H9 (cell line): ENCODE data around the gene CTPS1. TPM values are rescaled to one million over a fixed set of nuclear protein-coding genes. Genes with fewer than 3 reads are reported as not detected.

Experiments
- DNase-seq: peaks from one replicate; pipeline ENCODE4 v3.0.0-alpha.2; 2017
- H2AFZ ChIP-seq: one replicate; pipeline ENCODE4 v1.6.1; 2013; ENCODE audit warnings: mild to moderate bottlenecking, low read length, control low read depth, moderate library complexity
- H2AK5ac ChIP-seq: 2 replicates; pipeline ENCODE4 v1.6.1; 2013; ENCODE audit warnings: low read length, control low read depth, mixed read lengths; ENCODE audit not compliant: insufficient read length
- H2BK120ac ChIP-seq: one replicate; pipeline ENCODE4 v1.6.1; 2013; ENCODE audit warnings: low read depth, mild to moderate bottlenecking, low read length, control low read depth, inconsistent platforms; ENCODE audit not compliant: poor library complexity, severe bottlenecking
- H2BK12ac ChIP-seq: 2 replicates; pipeline ENCODE4 v1.6.1; 2013; ENCODE audit warnings: low read length, control low read depth, mixed read lengths, low read depth; ENCODE audit not compliant: insufficient read length
- H2BK15ac ChIP-seq: 2 replicates; pipeline ENCODE4 v1.6.1; 2013; ENCODE audit warnings: low read depth, low read length, control low read depth
- H2BK20ac ChIP-seq: one replicate; pipeline ENCODE4 v1.6.1; 2013; ENCODE audit warnings: low read depth, mild to moderate bottlenecking, low read length, control low read depth, inconsistent platforms; ENCODE audit not compliant: poor library complexity, severe bottlenecking
- H2BK5ac ChIP-seq: 2 replicates; pipeline ENCODE4 v1.6.1; 2013; ENCODE audit warnings: low read length, control low read depth, mixed read lengths; ENCODE audit not compliant: insufficient read length
- H3K14ac ChIP-seq: 2 replicates; pipeline ENCODE4 v1.6.1; 2013; ENCODE audit warnings: low read length, control low read depth; ENCODE audit not compliant: insufficient read depth
- H3K18ac ChIP-seq: 2 replicates; pipeline ENCODE4 v1.6.1; 2013; ENCODE audit warnings: low read depth, mild to moderate bottlenecking, mixed read lengths, low read length, control low read depth; ENCODE audit not compliant: insufficient read length
- H3K23ac ChIP-seq: 2 replicates; pipeline ENCODE4 v1.6.1; 2013; ENCODE audit warnings: low read length, control low read depth, mixed read lengths, low read depth; ENCODE audit not compliant: insufficient read length
- H3K23me2 ChIP-seq: 2 replicates; pipeline ENCODE4 v1.6.1; 2013; ENCODE audit warnings: low read depth, mild to moderate bottlenecking, mixed read lengths, low read length, control low read depth; ENCODE audit not compliant: insufficient read length, poor library complexity, severe bottlenecking
- H3K27ac ChIP-seq: 2 replicates; pipeline ENCODE4 v1.5.1; 2013; ENCODE audit warnings: low read length, control low read depth, mixed read lengths, low read depth; ENCODE audit not compliant: insufficient read length
- H3K27me3 ChIP-seq: 2 replicates; pipeline ENCODE4 v1.6.1; 2013; ENCODE audit warnings: low read length, control low read depth, inconsistent platforms; ENCODE audit not compliant: insufficient read depth
- H3K4ac ChIP-seq: 2 replicates; pipeline ENCODE4 v1.6.1; 2013; ENCODE audit warnings: low read depth, mild to moderate bottlenecking, control low read depth, inconsistent platforms, low read length, moderate library complexity
- H3K4me1 ChIP-seq: 2 replicates; pipeline ENCODE4 v1.6.1; 2013; ENCODE audit warnings: low read length, control low read depth, inconsistent platforms; ENCODE audit not compliant: insufficient read depth
- H3K4me2 ChIP-seq: 2 replicates; pipeline ENCODE4 v1.6.1; 2013; ENCODE audit warnings: low read length, control low read depth, mixed read lengths; ENCODE audit not compliant: insufficient read length, insufficient read depth
- H3K56ac ChIP-seq: 2 replicates; pipeline ENCODE4 v1.6.1; 2013; ENCODE audit warnings: low read depth, mild to moderate bottlenecking, mixed read lengths, low read length, control low read depth; ENCODE audit not compliant: insufficient read length
- H3K79me1 ChIP-seq: 2 replicates; pipeline ENCODE4 v1.6.1; 2013; ENCODE audit warnings: low read depth, mild to moderate bottlenecking, moderate library complexity, low read length, control low read depth, inconsistent platforms; ENCODE audit not compliant: insufficient read depth, poor library complexity, severe bottlenecking
- H3K79me2 ChIP-seq: 2 replicates; pipeline ENCODE4 v1.6.1; 2013; ENCODE audit warnings: low read length, control low read depth, inconsistent platforms; ENCODE audit not compliant: insufficient read depth
- H3K9ac ChIP-seq: 2 replicates; pipeline ENCODE4 v1.6.1; 2013; ENCODE audit warnings: low read length, control low read depth, mixed read lengths; ENCODE audit not compliant: insufficient read length; ENCODE audit errors: extremely low read depth
- H3K9me3 ChIP-seq: one replicate; pipeline ENCODE4 v1.6.1; 2013; ENCODE audit warnings: low read depth, low read length, inconsistent platforms; ENCODE audit not compliant: control insufficient read depth
- H3T11ph ChIP-seq: one replicate; pipeline ENCODE4 v1.6.1; 2013; ENCODE audit warnings: mild to moderate bottlenecking, low read length, control low read depth, inconsistent platforms
- H4K20me1 ChIP-seq: one replicate; pipeline ENCODE4 v1.6.1; 2013; ENCODE audit not compliant: control insufficient read depth, insufficient read length, insufficient read depth
- H4K5ac ChIP-seq: 2 replicates; pipeline ENCODE4 v1.6.1; 2013; ENCODE audit warnings: low read depth, mild to moderate bottlenecking, mixed read lengths, low read length, control low read depth; ENCODE audit not compliant: insufficient read length
- H4K8ac ChIP-seq: replicated peaks from 2 replicates; pipeline ENCODE4 v1.6.1; 2013; ENCODE audit warnings: low read length, control low read depth, mixed read lengths, low read depth; ENCODE audit not compliant: insufficient read length
- H4K91ac ChIP-seq: 2 replicates; pipeline ENCODE4 v1.6.1; 2013; ENCODE audit warnings: low read depth, mild to moderate bottlenecking, moderate library complexity, mixed read lengths, low read length, control low read depth; ENCODE audit not compliant: insufficient read length
- H3K27ac Mint-ChIP-seq, 3 experiments: 2 replicates in 2 of 3; 3 replicates in 1 of 3; pipeline ENCODE4 v1.8.0; 2020 to 2021; ENCODE audit warnings: mixed read lengths in 3 of 3, mild to moderate bottlenecking in 1 of 3, moderate library complexity in 1 of 3
- H3K27me3 Mint-ChIP-seq: 2 replicates; pipeline ENCODE4 v1.8.0; 2021; ENCODE audit warnings: low read depth, mild to moderate bottlenecking, moderate library complexity, mixed read lengths
- H3K36me3 Mint-ChIP-seq, 3 experiments: 2 replicates in 2 of 3; 3 replicates in 1 of 3; pipeline ENCODE4 v1.8.0; 2020 to 2021; ENCODE audit warnings: low read depth in 3 of 3, mixed read lengths in 3 of 3; ENCODE audit not compliant: insufficient read depth in 1 of 3
- H3K4me1 Mint-ChIP-seq, 2 experiments: 2 replicates each; pipeline ENCODE4 v1.8.0; 2020; ENCODE audit warnings: mixed read lengths in 2 of 2
- H3K4me3 Mint-ChIP-seq, 2 experiments: 2 replicates in 1 of 2; 3 replicates in 1 of 2; pipeline ENCODE4 v1.8.0; 2020 to 2021; ENCODE audit warnings: mild to moderate bottlenecking in 2 of 2, mixed read lengths in 2 of 2, moderate library complexity in 1 of 2
- H3K9me3 Mint-ChIP-seq, 2 experiments: 2 replicates in 1 of 2; 3 replicates in 1 of 2; pipeline ENCODE4 v1.8.0; 2020; ENCODE audit warnings: mild to moderate bottlenecking in 2 of 2, mixed read lengths in 2 of 2, moderate library complexity in 1 of 2
- WGBS: extraction: QIAGEN DNeasy Blood & Tissue Kit; methylation state at CpG from one replicate; pipeline ENCODE4 v1.1.7; 2013; ENCODE audit warnings: missing lambda C conversion rate, low lambda C conversion rate, mixed read lengths; ENCODE audit not compliant: insufficient read length; ENCODE audit errors: extremely low coverage; 5-methylcytosine and 5-hydroxymethylcytosine counted together
- total RNA-seq: library from RNA; stranded (reverse); gene quantifications from 2 replicates; pipeline ENCODE4 v1.2.1, GENCODE V29; 2021
- TF ChIP-seq, protein P1 (sequence below): fragments of 200-600 bp; sonication (generic); conservative IDR thresholded peaks from 3 replicates; pipeline ENCODE4 v1.8.0; 2021; ENCODE audit warnings: antibody characterized with exemption, mild to moderate bottlenecking

CTPS1 gene
- total RNA-seq, 1 experiment from 2014 or later: 105 TPM

DNA sequence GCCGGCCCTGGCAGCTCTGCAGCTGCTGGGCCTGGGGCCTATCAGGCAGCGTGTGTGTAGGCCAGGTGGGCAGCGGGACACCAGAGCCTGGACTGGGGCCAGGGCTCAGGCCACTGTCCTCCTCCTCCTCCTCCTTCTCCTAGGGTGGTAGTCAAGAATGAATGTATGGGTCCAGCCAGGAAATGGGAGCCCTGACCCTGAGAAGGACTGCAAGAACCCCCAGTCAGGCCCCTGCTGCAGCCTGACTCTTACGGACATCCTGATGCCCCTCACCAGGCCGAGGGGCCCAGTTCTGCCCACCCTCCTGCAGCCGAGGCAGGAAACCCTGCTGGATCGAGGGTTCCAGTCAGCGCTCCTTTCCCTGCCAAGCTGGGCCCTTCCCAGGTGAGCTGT is 38.5 kb downstream of the CTPS1 start:
- H3T11ph ChIP-seq: no peak overlapping the region
- no peaks in the 10 kb centered on the region for H3K79me1 ChIP-seq
- H2BK120ac ChIP-seq: no peak overlapping the region
- no peaks in the 10 kb centered on the region for H3K23me2 ChIP-seq
- DNase-seq: no peak
- no peak overlapping the region for H3K27ac ChIP-seq
- H4K5ac ChIP-seq: no peak overlapping the region
- H3K4me1 ChIP-seq: no peaks in the 10 kb centered on the region
- H3K27ac Mint-ChIP-seq: no peak overlapping the region
- no peak overlapping the region for H2BK5ac ChIP-seq
- H4K8ac ChIP-seq: no peak overlapping the region
- H4K91ac ChIP-seq: no peak overlapping the region
- H2BK12ac ChIP-seq: no peak overlapping the region
- H3K9me3 ChIP-seq: no peaks in the 10 kb centered on the region
- no peak overlapping the region for H2AK5ac ChIP-seq
- no peak overlapping the region for H3K14ac ChIP-seq
- WGBS: no CpG with 5 or more reads among the region's 8 CpGs
- no peak overlapping the region for H3K4me3 Mint-ChIP-seq
- H3K27me3 ChIP-seq: no peaks in the 10 kb centered on the region
- H2BK20ac ChIP-seq: no peak overlapping the region
- H3K4me2 ChIP-seq: no peak overlapping the region
- no peak overlapping the region for H2BK15ac ChIP-seq
- H3K36me3 Mint-ChIP-seq: peaks cover 13 to 55% (median 50%) of the 10 kb centered on the region in 3 experiments; a peak in 6 of 7 replicates
- no peak overlapping the region for H2AFZ ChIP-seq
- peaks cover 6% of the 10 kb centered on the region for H3K27me3 Mint-ChIP-seq
- no peak overlapping the region for H3K18ac ChIP-seq
- H4K20me1 ChIP-seq: no peaks in the 10 kb centered on the region
- H3K9ac ChIP-seq: no peak overlapping the region
- TF ChIP-seq, protein P1, sequence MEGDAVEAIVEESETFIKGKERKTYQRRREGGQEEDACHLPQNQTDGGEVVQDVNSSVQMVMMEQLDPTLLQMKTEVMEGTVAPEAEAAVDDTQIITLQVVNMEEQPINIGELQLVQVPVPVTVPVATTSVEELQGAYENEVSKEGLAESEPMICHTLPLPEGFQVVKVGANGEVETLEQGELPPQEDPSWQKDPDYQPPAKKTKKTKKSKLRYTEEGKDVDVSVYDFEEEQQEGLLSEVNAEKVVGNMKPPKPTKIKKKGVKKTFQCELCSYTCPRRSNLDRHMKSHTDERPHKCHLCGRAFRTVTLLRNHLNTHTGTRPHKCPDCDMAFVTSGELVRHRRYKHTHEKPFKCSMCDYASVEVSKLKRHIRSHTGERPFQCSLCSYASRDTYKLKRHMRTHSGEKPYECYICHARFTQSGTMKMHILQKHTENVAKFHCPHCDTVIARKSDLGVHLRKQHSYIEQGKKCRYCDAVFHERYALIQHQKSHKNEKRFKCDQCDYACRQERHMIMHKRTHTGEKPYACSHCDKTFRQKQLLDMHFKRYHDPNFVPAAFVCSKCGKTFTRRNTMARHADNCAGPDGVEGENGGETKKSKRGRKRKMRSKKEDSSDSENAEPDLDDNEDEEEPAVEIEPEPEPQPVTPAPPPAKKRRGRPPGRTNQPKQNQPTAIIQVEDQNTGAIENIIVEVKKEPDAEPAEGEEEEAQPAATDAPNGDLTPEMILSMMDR: no peak
- H3K23ac ChIP-seq: no peak overlapping the region
- no peak overlapping the region for H3K4ac ChIP-seq
- H3K9me3 Mint-ChIP-seq: no peaks in the 10 kb centered on the region
- no peak overlapping the region for H3K56ac ChIP-seq
- no peaks in the 10 kb centered on the region for H3K79me2 ChIP-seq
- H3K4me1 Mint-ChIP-seq: peaks cover 8 to 11% of the 10 kb centered on the region in 2 experiments
